ENCODE data around the gene NSMCE3. TPM values are rescaled to one million over a fixed set of nuclear protein-coding genes. Genes with fewer than 3 reads are reported as not detected.

The NSMCE3 gene
- total RNA-seq, 2 donors from 2014 or later: 7.2 to 12.0 TPM

DNA sequence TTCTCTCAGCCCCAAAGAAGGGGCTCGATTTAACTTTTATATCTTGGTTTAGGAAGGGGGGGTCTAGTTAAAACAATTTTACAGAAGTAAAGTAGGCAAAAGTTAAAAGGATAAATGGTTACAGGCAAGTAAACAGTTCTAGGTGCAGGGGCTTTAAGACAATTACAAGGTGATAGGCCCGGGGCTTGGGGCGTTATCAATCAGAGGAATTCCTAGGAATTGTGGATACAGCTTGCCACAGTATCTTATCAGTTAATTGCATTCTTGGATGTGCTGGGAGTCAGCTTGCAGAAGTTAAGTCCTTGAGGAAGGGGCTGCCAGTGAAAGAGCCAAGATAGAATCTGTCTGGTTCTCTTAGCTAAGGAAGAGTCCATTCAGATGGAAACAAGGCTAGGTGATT lies 52.7 kb downstream of the NSMCE3 start:
- no peaks in the 10 kb centered on the region for H3K36me3 Mint-ChIP-seq (ENCODE audit: low read depth)
- peaks cover 38% of the 10 kb centered on the region for H3K27me3 Mint-ChIP-seq
- no peak for ATAC-seq (replicated peaks)
- H3K27ac Mint-ChIP-seq: no peak overlapping the region
- H3K9me3 Mint-ChIP-seq: no peaks in the 10 kb centered on the region
- no peak overlapping the region for H3K4me3 Mint-ChIP-seq
- no peaks in the 10 kb centered on the region for H3K4me1 Mint-ChIP-seq

All from activated T-helper 17 cell treated with anti-CD3 and anti-CD28 coated beads, Interleukin-2, amount 50 U/mL, for 72 hours (primary cell).